Activated naive CD8-positive, alpha-beta T cell treated with anti-CD3 and anti-CD28 coated beads for 36 hours (primary cell): ENCODE data around the gene ARRDC2. TPM values are rescaled to one million over a fixed set of nuclear protein-coding genes. Genes with fewer than 3 reads are reported as not detected.
A peak's percentile ranks its signal among the peaks of the same experiment; 100 is the strongest.
"Not testable (repeated sequence)": the region's sequence is repeated elsewhere in the genome, so short reads cannot be mapped to it uniquely, and the experiment has no call there.

Experiments used
- DNase-seq: peaks from one replicate; pipeline ENCODE4 v3.0.0; 2021
- H3K27ac Mint-ChIP-seq: one replicate; pipeline ENCODE4 v1.8.0; 2022; ENCODE audit warnings: mild to moderate bottlenecking, moderate library complexity, mixed read lengths
- H3K27me3 Mint-ChIP-seq: one replicate; pipeline ENCODE4 v1.8.0; 2022; ENCODE audit warnings: mild to moderate bottlenecking, mixed read lengths
- H3K36me3 Mint-ChIP-seq: one replicate; pipeline ENCODE4 v1.8.0; 2021; ENCODE audit warnings: mild to moderate bottlenecking, mixed read lengths
- H3K4me1 Mint-ChIP-seq: one replicate; pipeline ENCODE4 v1.8.0; 2021; ENCODE audit warnings: mixed read lengths
- H3K4me3 Mint-ChIP-seq: one replicate; pipeline ENCODE4 v1.8.0; 2022; ENCODE audit warnings: mild to moderate bottlenecking, moderate library complexity, mixed read lengths
- H3K9me3 Mint-ChIP-seq: one replicate; pipeline ENCODE4 v1.8.0; 2022; ENCODE audit warnings: mixed read lengths
- total RNA-seq, 2 experiments: library from RNA; stranded (reverse); gene quantifications; one replicate each; pipeline ENCODE4 v1.2.3, GENCODE V29; 2021

Gene ARRDC2
- total RNA-seq, 2 experiments from 2014 or later: 20.1 to 20.6 TPM

- Mint-ChIP-seq H3K9me3 (no peaks in the 10 kb centered on the region), H3K4me1 (peaks cover 13% of the 10 kb centered on the region), H3K27me3 (no peaks in the 10 kb centered on the region), H3K4me3 (peak overlapping the region; percentile 92), H3K27ac (peak overlapping the region; percentile 92), H3K36me3 (peaks cover 6% of the 10 kb centered on the region)
- DNase-seq: peak; percentile 96
Observed at GRCh38 chr19:18000915-18001776, 6.8 kb upstream of the ARRDC2 start.

- H3K27ac Mint-ChIP-seq: peak overlapping the region; percentile 90
- no peak for DNase-seq
- H3K4me3 Mint-ChIP-seq: peak overlapping the region; percentile 92
- H3K9me3 Mint-ChIP-seq: no peaks in the 10 kb centered on the region
- H3K36me3 Mint-ChIP-seq: peaks cover 11% of the 10 kb centered on the region
- no peaks in the 10 kb centered on the region for H3K27me3 Mint-ChIP-seq
- peaks cover 12% of the 10 kb centered on the region for H3K4me1 Mint-ChIP-seq
Observed at GRCh38 chr19:18001777-18002345, 6.1 kb upstream of the ARRDC2 start.

- Mint-ChIP-seq H3K27me3 (no peaks in the 10 kb centered on the region), H3K27ac (peak overlapping the region; percentile 90), H3K9me3 (no peaks in the 10 kb centered on the region), H3K4me3 (peak overlapping the region; percentile 92), H3K4me1 (peaks cover 16% of the 10 kb centered on the region), H3K36me3 (peaks cover 12% of the 10 kb centered on the region)
- DNase-seq: no peak
Observed at GRCh38 chr19:18002347-18002850, 5.6 kb upstream of the ARRDC2 start.

DNA sequence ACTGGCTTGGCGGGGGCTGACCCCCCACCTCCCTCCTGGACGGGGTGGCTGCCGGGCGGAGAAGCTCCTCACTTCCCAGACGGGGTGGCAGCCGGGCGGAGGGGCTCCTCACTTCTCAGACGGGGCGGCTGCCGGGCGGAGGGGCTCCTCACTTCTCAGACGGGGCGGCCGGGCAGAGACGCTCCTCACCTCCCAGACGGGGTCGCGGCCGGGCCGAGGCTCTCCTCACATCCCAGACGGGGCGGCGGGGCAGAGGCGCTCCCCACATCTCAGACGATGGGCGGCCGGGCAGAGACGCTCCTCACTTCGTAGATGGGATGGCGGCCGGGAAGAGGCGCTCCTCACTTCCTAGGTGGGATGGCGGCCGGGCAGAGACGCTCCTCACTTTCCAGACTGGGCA lies 2.2 kb upstream of the ARRDC2 start:
- H3K9me3 Mint-ChIP-seq, H3K27me3 Mint-ChIP-seq, H3K27ac Mint-ChIP-seq, H3K4me3 Mint-ChIP-seq, DNase-seq: not testable (repeated sequence)
- H3K36me3 Mint-ChIP-seq: peaks cover 26% of the 10 kb centered on the region
- H3K4me1 Mint-ChIP-seq: peaks cover 24% of the 10 kb centered on the region

- peak overlapping the region; percentile 86 for H3K4me3 Mint-ChIP-seq
- no peaks in the 10 kb centered on the region for H3K27me3 Mint-ChIP-seq
- H3K4me1 Mint-ChIP-seq: peaks cover 28% of the 10 kb centered on the region
- DNase-seq: peak; percentile 83
- peak overlapping the region; percentile 91 for H3K27ac Mint-ChIP-seq
- peaks cover 29% of the 10 kb centered on the region for H3K36me3 Mint-ChIP-seq
- H3K9me3 Mint-ChIP-seq: no peaks in the 10 kb centered on the region
Observed at GRCh38 chr19:18007044-18007916, 690 bp upstream of the ARRDC2 start.

- Mint-ChIP-seq H3K27me3 (no peaks in the 10 kb centered on the region), H3K4me3 (peak overlapping the region; percentile 82), H3K27ac (peak overlapping the region; percentile 85), H3K36me3 (peaks cover 36% of the 10 kb centered on the region), H3K9me3 (no peaks in the 10 kb centered on the region), H3K4me1 (peaks cover 41% of the 10 kb centered on the region)
- DNase-seq: no peak
Observed at GRCh38 chr19:18008814-18009213, 844 bp downstream of the ARRDC2 start.

DNA sequence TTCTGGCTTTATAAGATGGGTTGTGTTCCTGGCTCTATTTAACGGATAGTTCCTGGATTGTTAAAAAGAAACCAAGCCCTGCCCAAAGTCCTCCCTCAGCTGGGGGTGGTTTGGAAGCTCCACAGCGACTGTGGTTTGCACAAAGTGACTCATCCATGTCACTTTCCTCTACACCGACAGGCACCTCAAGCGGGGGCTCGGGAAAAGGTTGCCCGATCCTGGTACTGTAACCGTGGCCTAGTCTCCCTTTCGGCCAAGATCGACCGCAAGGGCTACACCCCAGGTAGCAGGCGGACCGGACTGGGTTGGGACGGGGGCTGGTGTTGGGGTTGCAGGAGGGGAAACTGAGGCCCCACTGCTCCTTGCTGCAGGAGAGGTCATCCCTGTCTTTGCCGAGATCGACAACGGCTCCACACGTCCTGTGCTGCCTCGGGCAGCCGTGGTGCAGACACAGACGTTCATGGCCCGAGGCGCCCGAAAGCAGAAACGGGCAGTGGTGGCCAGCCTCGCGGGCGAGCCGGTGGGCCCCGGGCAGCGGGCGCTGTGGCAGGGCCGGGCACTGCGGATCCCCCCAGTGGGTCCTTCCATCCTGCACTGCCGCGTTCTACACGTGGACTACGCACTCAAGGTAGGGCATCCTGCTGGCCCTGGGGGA lies 1.6 kb downstream of the ARRDC2 start:
- Mint-ChIP-seq H3K36me3 (peaks cover 43% of the 10 kb centered on the region), H3K27me3 (no peaks in the 10 kb centered on the region), H3K4me3 (peak overlapping the region; percentile 82), H3K9me3 (no peaks in the 10 kb centered on the region), H3K4me1 (peaks cover 48% of the 10 kb centered on the region), H3K27ac (peak overlapping the region; percentile 85)
- DNase-seq: no peak

DNA sequence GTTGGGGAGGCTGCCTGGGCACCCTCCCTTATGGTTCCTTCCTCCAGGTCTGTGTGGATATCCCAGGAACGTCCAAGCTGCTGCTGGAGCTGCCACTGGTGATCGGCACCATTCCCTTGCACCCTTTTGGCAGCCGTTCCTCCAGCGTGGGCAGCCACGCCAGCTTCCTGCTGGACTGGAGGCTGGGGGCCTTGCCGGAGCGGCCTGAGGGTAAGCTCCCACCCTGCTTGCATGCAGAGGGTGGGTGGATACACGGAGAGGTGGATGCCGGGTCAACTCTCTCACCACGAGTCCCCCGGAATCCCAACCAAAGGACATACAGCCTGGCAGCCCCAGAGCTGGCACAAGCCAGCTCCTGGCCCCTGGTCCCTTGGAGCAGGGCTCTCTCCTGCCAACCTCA lies 2.2 kb downstream of the ARRDC2 start:
- no peaks in the 10 kb centered on the region for H3K9me3 Mint-ChIP-seq
- no peak for DNase-seq
- no peaks in the 10 kb centered on the region for H3K27me3 Mint-ChIP-seq
- no peak overlapping the region for H3K4me3 Mint-ChIP-seq
- peaks cover 52% of the 10 kb centered on the region for H3K4me1 Mint-ChIP-seq
- H3K27ac Mint-ChIP-seq: no peak overlapping the region
- peaks cover 47% of the 10 kb centered on the region for H3K36me3 Mint-ChIP-seq

DNA sequence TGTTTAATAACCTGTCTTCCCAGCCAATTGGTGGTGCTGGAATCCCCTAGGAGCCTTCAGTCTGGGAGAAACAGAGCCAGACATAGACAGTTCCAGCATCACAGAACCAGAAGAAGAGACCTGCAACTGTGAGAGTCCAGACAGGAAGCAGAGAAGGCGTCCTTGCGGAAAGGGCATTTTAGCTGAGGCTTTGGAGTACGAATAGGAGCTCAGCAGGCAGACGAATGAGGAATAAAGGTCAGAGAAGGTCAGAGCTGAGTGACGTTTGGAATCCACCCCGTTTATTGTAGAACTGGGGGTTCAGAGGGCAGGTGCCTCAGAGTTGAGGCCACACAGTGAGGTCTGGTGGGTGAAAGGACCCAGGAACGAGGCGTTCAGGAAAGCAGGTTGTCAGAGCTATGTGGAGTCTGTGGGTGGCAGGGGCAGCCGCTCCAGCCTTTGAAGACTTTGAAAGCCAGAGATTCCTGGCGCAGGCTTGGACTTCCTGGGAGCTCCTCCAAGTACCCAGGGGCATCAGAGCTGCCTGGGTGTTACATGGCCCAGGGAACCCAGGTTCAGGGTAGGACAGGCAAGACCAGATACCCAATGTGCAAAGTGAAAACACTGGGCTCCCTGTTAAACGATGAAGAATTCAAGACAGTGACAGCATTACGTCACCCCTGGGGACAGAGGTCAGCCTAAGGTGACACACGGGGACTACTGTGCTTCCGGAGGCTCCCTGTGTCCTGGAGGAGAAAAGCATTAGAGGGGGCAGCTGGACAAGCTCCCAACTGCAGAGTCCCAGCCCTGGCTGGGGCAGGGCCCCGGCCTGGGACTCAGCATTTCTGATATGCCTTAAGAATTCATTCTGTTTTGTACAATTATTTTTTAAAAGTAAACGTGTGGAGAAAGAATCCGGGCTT lies 5.5 kb downstream of the ARRDC2 start:
- Mint-ChIP-seq H3K36me3 (peaks cover 46% of the 10 kb centered on the region), H3K27me3 (no peaks in the 10 kb centered on the region), H3K4me1 (peaks cover 59% of the 10 kb centered on the region), H3K4me3 (peak overlapping the region; percentile 65), H3K27ac (peak overlapping the region; percentile 70), H3K9me3 (no peaks in the 10 kb centered on the region)
- DNase-seq: no peak

GRCh38 chr19:18014197-18014596 lies 6.2 kb downstream of the ARRDC2 start:
- Mint-ChIP-seq H3K4me1 (peaks cover 56% of the 10 kb centered on the region), H3K27ac (peak overlapping the region; percentile 70), H3K27me3 (no peaks in the 10 kb centered on the region), H3K9me3 (no peaks in the 10 kb centered on the region), H3K4me3 (peak overlapping the region; percentile 65), H3K36me3 (peaks cover 39% of the 10 kb centered on the region)
- no peak for DNase-seq

- no peak for DNase-seq
- H3K27me3 Mint-ChIP-seq: no peaks in the 10 kb centered on the region
- peaks cover 27% of the 10 kb centered on the region for H3K36me3 Mint-ChIP-seq
- H3K4me3 Mint-ChIP-seq: no peak overlapping the region
- no peak overlapping the region for H3K27ac Mint-ChIP-seq
- no peaks in the 10 kb centered on the region for H3K9me3 Mint-ChIP-seq
- H3K4me1 Mint-ChIP-seq: peaks cover 61% of the 10 kb centered on the region
Observed at GRCh38 chr19:18016209-18016910, 8.4 kb downstream of the ARRDC2 start.

DNA sequence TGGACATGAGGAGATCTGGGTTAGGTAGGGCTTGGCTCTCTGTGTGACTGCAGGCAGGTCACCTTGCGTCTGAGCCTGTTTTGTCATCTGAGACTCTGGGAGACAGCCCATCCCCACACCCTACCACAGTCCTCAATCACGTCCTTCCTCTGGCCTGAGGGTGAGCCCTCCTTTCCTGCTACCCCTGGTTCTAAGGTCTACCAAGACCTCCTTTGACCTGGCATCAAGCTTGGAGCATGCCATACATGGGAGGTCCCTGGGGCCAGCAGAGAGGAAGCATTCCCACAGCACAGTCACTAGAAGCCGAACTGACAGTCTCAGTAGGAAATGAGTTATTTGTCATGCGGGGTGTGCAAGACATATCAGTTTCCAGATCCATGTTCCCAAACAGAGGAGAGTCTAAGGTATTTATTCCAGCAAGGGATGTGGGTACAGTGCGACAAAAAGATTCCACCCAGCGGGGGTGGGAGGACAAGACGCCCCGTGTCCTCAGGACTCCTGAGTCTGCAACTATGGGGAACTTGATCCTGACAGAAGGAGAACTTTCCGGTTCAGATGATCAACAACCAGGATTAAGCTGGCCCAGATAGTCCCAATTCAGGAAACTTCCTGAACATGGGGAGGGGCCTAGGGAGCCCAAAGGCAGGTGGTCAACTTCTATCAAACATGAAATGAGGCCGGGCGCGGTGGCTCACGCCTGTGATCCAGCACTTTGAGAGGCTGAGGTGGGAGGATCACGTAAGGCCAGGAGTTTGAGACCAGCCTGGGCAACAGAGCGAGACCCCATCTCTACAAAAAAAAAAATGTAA lies 9.5 kb downstream of the ARRDC2 start:
- peaks cover 67% of the 10 kb centered on the region for H3K4me1 Mint-ChIP-seq
- DNase-seq: no peak
- no peak overlapping the region for H3K27ac Mint-ChIP-seq
- no peaks in the 10 kb centered on the region for H3K27me3 Mint-ChIP-seq
- no peaks in the 10 kb centered on the region for H3K9me3 Mint-ChIP-seq
- H3K36me3 Mint-ChIP-seq: peaks cover 30% of the 10 kb centered on the region
- H3K4me3 Mint-ChIP-seq: no peak overlapping the region
